ENCODE results near the gene CEL. TPM values are rescaled to one million over a fixed set of nuclear protein-coding genes. Genes with fewer than 3 reads are reported as not detected.

The CEL gene
- total RNA-seq, 1 donor from 2014 or later: not detected

- Histone ChIP-seq H3K36me3 (ENCODE audit: control insufficient read depth in 3 of 3, insufficient read depth in 3 of 3, low read length in 3 of 3) (no peaks in the 10 kb centered on the region), H3K4me3 (ENCODE audit: low read length in 3 of 3) (peak overlapping the region; percentile 80 to 85 (median 83)), H3K27me3 (ENCODE audit: control insufficient read depth in 3 of 3, insufficient read depth in 3 of 3, low read length in 3 of 3) (no peaks in the 10 kb centered on the region), H3K27ac (ENCODE audit: low read depth, low read length) (peak overlapping the region; percentile 87), H3K9me3 (ENCODE audit: control insufficient read depth in 3 of 3, low read length in 3 of 3) (no peaks in the 10 kb centered on the region), H3K9ac (ENCODE audit: low read depth in 1 of 3, low read length in 3 of 3) (peak overlapping the region; percentile 84 to 91 (median 88)), H3K4me1 (ENCODE audit: control insufficient read depth in 3 of 3, insufficient read depth in 3 of 3, low read length in 3 of 3) (peaks cover 70 to 93% (median 75%) of the 10 kb centered on the region in 3 donors)
Observed at GRCh38 chr9:133119846-133120500, 58.2 kb downstream of the CEL start.

GRCh38 chr9:133120501-133121197 lies 58.9 kb downstream of the CEL start:
- peak overlapping the region; percentile 84 to 91 (median 88) for H3K9ac ChIP-seq (ENCODE audit: low read depth in 1 of 3, low read length in 3 of 3)
- no peaks in the 10 kb centered on the region for H3K9me3 ChIP-seq (ENCODE audit: control insufficient read depth in 3 of 3, low read length in 3 of 3)
- peak overlapping the region; percentile 87 for H3K27ac ChIP-seq (ENCODE audit: low read depth, low read length)
- H3K4me1 ChIP-seq (ENCODE audit: control insufficient read depth in 3 of 3, insufficient read depth in 3 of 3, low read length in 3 of 3): peaks cover 65 to 93% (median 71%) of the 10 kb centered on the region in 3 donors
- peak overlapping the region; percentile 80 to 85 (median 83) for H3K4me3 ChIP-seq (ENCODE audit: low read length in 3 of 3)
- no peaks in the 10 kb centered on the region for H3K36me3 ChIP-seq (ENCODE audit: control insufficient read depth in 3 of 3, insufficient read depth in 3 of 3, low read length in 3 of 3)
- H3K27me3 ChIP-seq (ENCODE audit: control insufficient read depth in 3 of 3, insufficient read depth in 3 of 3, low read length in 3 of 3): no peaks in the 10 kb centered on the region

Small RNA genes within 50 kb of the gene (small RNA-seq; reads per million reads assigned to genes)
- gene MIR6877: not detected

Other genes starting within 250 kb of the CEL start
- gene AK8, start 183.7 kb upstream of the CEL start, total RNA-seq: 0.52 TPM
- gene SPACA9, start 183.1 kb upstream of the CEL start, total RNA-seq: 1.0 TPM
- gene TSC1, start 117.4 kb upstream of the CEL start, total RNA-seq: 23.0 TPM
- gene GFI1B, start 83.3 kb upstream of the CEL start, total RNA-seq: 1.0 TPM
- 28.2 TPM for gene GTF3C5, start 31.0 kb upstream of the CEL start, total RNA-seq
- gene RALGDS, start 59.3 kb downstream of the CEL start, total RNA-seq: 26.1 TPM
- gene GBGT1, start 101.9 kb downstream of the CEL start, total RNA-seq: 2.6 TPM
- gene OBP2B, start 147.3 kb downstream of the CEL start, total RNA-seq: not detected
- under 0.01 TPM for gene ABO, start 213.2 kb downstream of the CEL start, total RNA-seq

Measured in skeletal muscle tissue (tissue), 5 donors.